Neuron (in vitro differentiated cells): ENCODE measurements around the gene FAM98C.

ENCODE experiments used
- H2AFZ ChIP-seq: one replicate; pipeline ENCODE4 v1.6.1; 2013; ENCODE audit warnings: low read depth, mild to moderate bottlenecking, inconsistent platforms, low read length, moderate library complexity
- H3K27me3 ChIP-seq: one replicate; pipeline ENCODE4 v1.6.1; 2013; ENCODE audit warnings: low read length; ENCODE audit not compliant: insufficient read depth
- H3K36me3 ChIP-seq: one replicate; pipeline ENCODE4 v1.6.1; 2013; ENCODE audit warnings: low read length; ENCODE audit not compliant: insufficient read depth
- H3K4me1 ChIP-seq: one replicate; pipeline ENCODE4 v1.6.1; 2013; ENCODE audit warnings: low read length; ENCODE audit not compliant: insufficient read depth
- H3K4me3 ChIP-seq: 2 replicates; pipeline ENCODE4 v1.5.1; 2013; ENCODE audit warnings: mild to moderate bottlenecking, low read length, moderate library complexity
- H3K9me3 ChIP-seq: one replicate; pipeline ENCODE4 v1.6.1; 2013; ENCODE audit warnings: low read length

The FAM98C gene

GRCh38 chr19:38448225-38448624, 45.3 kb downstream of the FAM98C start:
- H3K36me3 ChIP-seq = no peaks in the 10 kb centered on the region
- H3K9me3 ChIP-seq = no peaks in the 10 kb centered on the region
- H3K4me1 ChIP-seq = no peaks in the 10 kb centered on the region
- H3K4me3 ChIP-seq = no peak overlapping the region
- H3K27me3 ChIP-seq = no peaks in the 10 kb centered on the region
- no peak overlapping the region for H2AFZ ChIP-seq

GRCh38 chr19:38449518-38449917, 46.6 kb downstream of the FAM98C start:
- H2AFZ ChIP-seq = no peak overlapping the region
- no peaks in the 10 kb centered on the region for H3K4me1 ChIP-seq
- no peaks in the 10 kb centered on the region for H3K27me3 ChIP-seq
- no peaks in the 10 kb centered on the region for H3K36me3 ChIP-seq
- H3K4me3 ChIP-seq = no peak overlapping the region
- H3K9me3 ChIP-seq = no peaks in the 10 kb centered on the region

- Histone ChIP-seq H3K27me3 (no peaks in the 10 kb centered on the region), H3K4me3 (no peak overlapping the region), H3K4me1 (no peaks in the 10 kb centered on the region), H3K36me3 (no peaks in the 10 kb centered on the region), H2AFZ (no peak overlapping the region), H3K9me3 (no peaks in the 10 kb centered on the region)
Observed at GRCh38 chr19:38451036-38451435, 48.1 kb downstream of the FAM98C start.

GRCh38 chr19:38451629-38452028, 48.7 kb downstream of the FAM98C start:
- Histone ChIP-seq H3K27me3 (no peaks in the 10 kb centered on the region), H3K4me3 (no peak overlapping the region), H2AFZ (no peak overlapping the region), H3K36me3 (no peaks in the 10 kb centered on the region), H3K4me1 (no peaks in the 10 kb centered on the region), H3K9me3 (no peaks in the 10 kb centered on the region)

GRCh38 chr19:38452430-38453366, 49.8 kb downstream of the FAM98C start:
- no peaks in the 10 kb centered on the region for H3K4me1 ChIP-seq

GRCh38 chr19:38453596-38453995, 50.7 kb downstream of the FAM98C start:
- H3K4me3 ChIP-seq = no peak overlapping the region
- no peaks in the 10 kb centered on the region for H3K36me3 ChIP-seq
- H2AFZ ChIP-seq = no peak overlapping the region

More at GRCh38 chr19:38452430-38453366, 49.8 kb downstream of the FAM98C start:
- H3K9me3 ChIP-seq = no peaks in the 10 kb centered on the region
- H3K4me3 ChIP-seq = no peak overlapping the region
- no peaks in the 10 kb centered on the region for H3K27me3 ChIP-seq
- H3K36me3 ChIP-seq = no peaks in the 10 kb centered on the region
- H2AFZ ChIP-seq = no peak overlapping the region

GRCh38 chr19:38455031-38455430, 52.1 kb downstream of the FAM98C start:
- H3K4me3 ChIP-seq = no peak overlapping the region
- H3K4me1 ChIP-seq = no peaks in the 10 kb centered on the region
- H3K36me3 ChIP-seq = no peaks in the 10 kb centered on the region
- no peak overlapping the region for H2AFZ ChIP-seq
- H3K27me3 ChIP-seq = no peaks in the 10 kb centered on the region
- no peaks in the 10 kb centered on the region for H3K9me3 ChIP-seq

More at GRCh38 chr19:38453596-38453995, 50.7 kb downstream of the FAM98C start:
- no peaks in the 10 kb centered on the region for H3K4me1 ChIP-seq
- H3K9me3 ChIP-seq = no peaks in the 10 kb centered on the region
- H3K27me3 ChIP-seq = no peaks in the 10 kb centered on the region

GRCh38 chr19:38457202-38457601, 54.3 kb downstream of the FAM98C start:
- Histone ChIP-seq H3K4me3 (no peak overlapping the region), H3K4me1 (no peaks in the 10 kb centered on the region), H3K27me3 (no peaks in the 10 kb centered on the region), H3K36me3 (no peaks in the 10 kb centered on the region), H3K9me3 (no peaks in the 10 kb centered on the region), H2AFZ (no peak overlapping the region)

GRCh38 chr19:38457690-38458405, 55.0 kb downstream of the FAM98C start:
- H2AFZ ChIP-seq = no peak overlapping the region

More at GRCh38 chr19:38457690-38458405, 55.0 kb downstream of the FAM98C start:
- Histone ChIP-seq H3K9me3 (no peaks in the 10 kb centered on the region), H3K4me3 (no peak overlapping the region), H3K4me1 (no peaks in the 10 kb centered on the region), H3K27me3 (no peaks in the 10 kb centered on the region), H3K36me3 (no peaks in the 10 kb centered on the region)
